GM23338 (cell line): Measurements from ENCODE around the gene KRT38. TPM values are rescaled to one million over a fixed set of nuclear protein-coding genes. Genes with fewer than 3 reads are reported as not detected.

ENCODE experiments used
- ATAC-seq: fragments of 200-7000 bp; cut with Tn5 transposase; 3 replicates; pipeline ENCODE4 v1.9.1; 2020
- DNase-seq: peaks from one replicate; pipeline ENCODE4 v3.0.0-alpha.2; 2015; ENCODE audit warnings: low spot score
- H2AFZ ChIP-seq: fragments of 200-600 bp; sonication (generic); 2 replicates; pipeline ENCODE4 v1.8.0; 2016; ENCODE audit warnings: antibody characterized with exemption, mild to moderate bottlenecking, moderate library complexity
- H3F3A ChIP-seq: fragments of 200-600 bp; sonication (generic); replicated peaks from 2 replicates; pipeline ENCODE4 v1.8.0; 2017; ENCODE audit warnings: antibody characterized with exemption, mixed run types, low read depth
- H3K27ac ChIP-seq: fragments of 200-600 bp; sonication (generic); 2 replicates; pipeline ENCODE4 v1.6.1; 2016; ENCODE audit warnings: low read depth
- H3K27me3 ChIP-seq: fragments of 200-600 bp; sonication (generic); 2 replicates; pipeline ENCODE4 v1.8.0; 2016; ENCODE audit warnings: mild to moderate bottlenecking, mixed run types, moderate library complexity; ENCODE audit not compliant: insufficient read depth
- H3K36me3 ChIP-seq: fragments of 200-600 bp; sonication (generic); 2 replicates; pipeline ENCODE4 v1.8.0; 2016; ENCODE audit warnings: mild to moderate bottlenecking; ENCODE audit not compliant: insufficient read depth
- H3K4me1 ChIP-seq: fragments of 200-600 bp; sonication (generic); 2 replicates; pipeline ENCODE4 v1.8.0; 2016; ENCODE audit warnings: mild to moderate bottlenecking, moderate library complexity; ENCODE audit not compliant: insufficient read depth
- H3K4me2 ChIP-seq: fragments of 200-600 bp; sonication (generic); 2 replicates; pipeline ENCODE4 v1.7.1; 2017; ENCODE audit warnings: mixed run types
- H3K4me3 ChIP-seq: fragments of 200-600 bp; sonication (generic); 2 replicates; pipeline ENCODE4 v1.6.1; 2016; ENCODE audit warnings: mixed run types
- H3K79me2 ChIP-seq: fragments of 200-600 bp; sonication (generic); replicated peaks from 2 replicates; pipeline ENCODE4 v1.8.0; 2017; ENCODE audit warnings: mild to moderate bottlenecking; ENCODE audit not compliant: insufficient read depth
- H3K9me2 ChIP-seq: fragments of 200-600 bp; sonication (generic); 2 replicates; pipeline ENCODE4 v1.8.0; 2017; ENCODE audit not compliant: insufficient read depth
- H4K20me1 ChIP-seq: fragments of 200-600 bp; sonication (generic); replicated peaks from 2 replicates; pipeline ENCODE4 v1.8.0; 2017; ENCODE audit warnings: mild to moderate bottlenecking; ENCODE audit not compliant: insufficient read depth
- H3K27ac Mint-ChIP-seq: 2 replicates; pipeline ENCODE4 v1.8.0; 2020; ENCODE audit warnings: inconsistent platforms, mild to moderate bottlenecking, moderate library complexity, mixed read lengths
- H3K27me3 Mint-ChIP-seq: 3 replicates; pipeline ENCODE4 v1.8.0; 2022; ENCODE audit warnings: low read depth, mild to moderate bottlenecking, moderate library complexity, mixed read lengths, inconsistent platforms; ENCODE audit not compliant: insufficient read depth, poor library complexity
- H3K36me3 Mint-ChIP-seq: 3 replicates; pipeline ENCODE4 v1.8.0; 2021; ENCODE audit warnings: low read depth, mild to moderate bottlenecking, inconsistent platforms, moderate library complexity, mixed read lengths
- H3K4me1 Mint-ChIP-seq: 3 replicates; pipeline ENCODE4 v1.8.0; 2020; ENCODE audit warnings: mild to moderate bottlenecking, inconsistent platforms, mixed read lengths
- H3K4me3 Mint-ChIP-seq: 3 replicates; pipeline ENCODE4 v1.8.0; 2021; ENCODE audit warnings: moderate library complexity, mild to moderate bottlenecking, inconsistent platforms, mixed read lengths
- H3K9me3 Mint-ChIP-seq: 3 replicates; pipeline ENCODE4 v1.8.0; 2020; ENCODE audit warnings: moderate library complexity, mild to moderate bottlenecking, inconsistent platforms, mixed read lengths
- CTCF ChIP-seq, 2 experiments: fragments of 200-600 bp in 1 of 2; sonication (generic) in 1 of 2; conservative IDR thresholded peaks; 2 replicates each; pipeline versions ENCODE4 v1.5.1 to v1.6.1; 2016 to 2017; ENCODE audit warnings: antibody characterized with exemption in 2 of 2, low read depth in 2 of 2, mild to moderate bottlenecking in 2 of 2, moderate library complexity in 1 of 2
- EZH2 ChIP-seq: fragments of 200-600 bp; sonication (generic); IDR thresholded peaks from one replicate; pipeline ENCODE4 v1.8.0; 2017; ENCODE audit warnings: antibody characterized with exemption, mild to moderate bottlenecking, low read depth; ENCODE audit not compliant: unreplicated experiment
- JUNB ChIP-seq: IDR thresholded peaks from one replicate; pipeline ENCODE4 v1.6.1; 2016; ENCODE audit warnings: antibody characterized with exemption; ENCODE audit not compliant: unreplicated experiment
- NANOG ChIP-seq: IDR thresholded peaks from 2 replicates; pipeline ENCODE4 v1.6.1; 2016; ENCODE audit warnings: antibody characterized with exemption, borderline replicate concordance
- REST ChIP-seq: IDR thresholded peaks from one replicate; pipeline ENCODE4 v1.6.1; 2018; ENCODE audit warnings: antibody characterized with exemption; ENCODE audit not compliant: unreplicated experiment
- STAT1 ChIP-seq: IDR thresholded peaks from one replicate; pipeline ENCODE4 v1.6.1; 2016; ENCODE audit warnings: antibody characterized with exemption; ENCODE audit not compliant: unreplicated experiment
- ZNF331 ChIP-seq: fragments of 250-450 bp; sonication (Bioruptor Pico); IDR thresholded peaks from 2 replicates; pipeline ENCODE4 v1.5.0; 2020; ENCODE audit warnings: low read depth, mild to moderate bottlenecking, moderate library complexity
- ZNF462 ChIP-seq: fragments of 250-450 bp; sonication (Bioruptor Pico); IDR thresholded peaks from 2 replicates; pipeline ENCODE4 v1.5.0; 2020; ENCODE audit warnings: mild to moderate bottlenecking, moderate library complexity
- polyA plus RNA-seq: library from polyadenylated mRNA; unstranded; fragments of >200 nt; fragmentation: Nextera tagmentation; extraction: Ambion mirVana; gene quantifications from 2 replicates; pipeline ENCODE4 v1.2.1, GENCODE V29; 2016
- total RNA-seq: library from RNA; depleted of rRNA; stranded (reverse); fragments of >200 nt; shearing (Covaris generic); gene quantifications from 2 replicates; pipeline ENCODE4 v1.2.3, GENCODE V29; 2014

Gene KRT38
- total and polyA plus RNA-seq, 2 experiments from 2014 or later = not detected

- H3K9me2 ChIP-seq = no peaks in the 10 kb centered on the region; the same call in 1 of the 2 replicates
- no peak overlapping the region for H3K4me2 ChIP-seq
- Mint-ChIP-seq H3K27me3 (peaks cover 2% of the 10 kb centered on the region), H3K9me3 (peaks cover 3% of the 10 kb centered on the region; the same call in 1 of the 3 replicates), H3K36me3 (no peaks in the 10 kb centered on the region), H3K4me1 (no peaks in the 10 kb centered on the region), H3K27ac (no peak overlapping the region), H3K4me3 (no peak overlapping the region)
- no peaks in the 10 kb centered on the region for H3K4me1 ChIP-seq
- H3K4me3 ChIP-seq = no peak overlapping the region
- ATAC-seq (no peak), DNase-seq (no peak)
- H3F3A ChIP-seq = no peaks in the 10 kb centered on the region
- H2AFZ ChIP-seq = no peak overlapping the region
- no peaks in the 10 kb centered on the region for H3K79me2 ChIP-seq
- no peaks in the 10 kb centered on the region for H4K20me1 ChIP-seq
- no peaks in the 10 kb centered on the region for H3K36me3 ChIP-seq
- H3K27ac ChIP-seq = no peak overlapping the region
- TF ChIP-seq JUNB (no peak), ZNF331 (no peak), REST (no peak), NANOG (no peak), CTCF (conservative IDR thresholded peaks at IDR 0.05; ENCODE audit: low read depth in 2 of 2) (no peak), STAT1 (no peak), ZNF462 (CRISPR knock-in tag) (no peak), EZH2 (no peak)
- no peaks in the 10 kb centered on the region for H3K27me3 ChIP-seq
Measured at GRCh38 chr17:41476866-41477815, 36.4 kb upstream of the KRT38 start.
